GM23338 (cell line): ENCODE measurements around the gene MRTFA. TPM values are rescaled to one million over a fixed set of nuclear protein-coding genes. Genes with fewer than 3 reads are reported as not detected.

Experiments
- ATAC-seq: fragments of 200-7000 bp; cut with Tn5 transposase; 3 replicates; pipeline ENCODE4 v1.9.1; 2020
- DNase-seq: peaks from one replicate; pipeline ENCODE4 v3.0.0-alpha.2; 2015; ENCODE audit warnings: low spot score
- H2AFZ ChIP-seq: fragments of 200-600 bp; sonication (generic); 2 replicates; pipeline ENCODE4 v1.8.0; 2016; ENCODE audit warnings: antibody characterized with exemption, mild to moderate bottlenecking, moderate library complexity
- H3F3A ChIP-seq: fragments of 200-600 bp; sonication (generic); replicated peaks from 2 replicates; pipeline ENCODE4 v1.8.0; 2017; ENCODE audit warnings: antibody characterized with exemption, mixed run types, low read depth
- H3K27ac ChIP-seq: fragments of 200-600 bp; sonication (generic); 2 replicates; pipeline ENCODE4 v1.6.1; 2016; ENCODE audit warnings: low read depth
- H3K27me3 ChIP-seq: fragments of 200-600 bp; sonication (generic); 2 replicates; pipeline ENCODE4 v1.8.0; 2016; ENCODE audit warnings: mild to moderate bottlenecking, mixed run types, moderate library complexity; ENCODE audit not compliant: insufficient read depth
- H3K36me3 ChIP-seq: fragments of 200-600 bp; sonication (generic); 2 replicates; pipeline ENCODE4 v1.8.0; 2016; ENCODE audit warnings: mild to moderate bottlenecking; ENCODE audit not compliant: insufficient read depth
- H3K4me1 ChIP-seq: fragments of 200-600 bp; sonication (generic); 2 replicates; pipeline ENCODE4 v1.8.0; 2016; ENCODE audit warnings: mild to moderate bottlenecking, moderate library complexity; ENCODE audit not compliant: insufficient read depth
- H3K4me2 ChIP-seq: fragments of 200-600 bp; sonication (generic); 2 replicates; pipeline ENCODE4 v1.7.1; 2017; ENCODE audit warnings: mixed run types
- H3K4me3 ChIP-seq: fragments of 200-600 bp; sonication (generic); 2 replicates; pipeline ENCODE4 v1.6.1; 2016; ENCODE audit warnings: mixed run types
- H3K79me2 ChIP-seq: fragments of 200-600 bp; sonication (generic); replicated peaks from 2 replicates; pipeline ENCODE4 v1.8.0; 2017; ENCODE audit warnings: mild to moderate bottlenecking; ENCODE audit not compliant: insufficient read depth
- H3K9me2 ChIP-seq: fragments of 200-600 bp; sonication (generic); 2 replicates; pipeline ENCODE4 v1.8.0; 2017; ENCODE audit not compliant: insufficient read depth
- H4K20me1 ChIP-seq: fragments of 200-600 bp; sonication (generic); replicated peaks from 2 replicates; pipeline ENCODE4 v1.8.0; 2017; ENCODE audit warnings: mild to moderate bottlenecking; ENCODE audit not compliant: insufficient read depth
- H3K27ac Mint-ChIP-seq: 2 replicates; pipeline ENCODE4 v1.8.0; 2020; ENCODE audit warnings: inconsistent platforms, mild to moderate bottlenecking, moderate library complexity, mixed read lengths
- H3K27me3 Mint-ChIP-seq: 3 replicates; pipeline ENCODE4 v1.8.0; 2022; ENCODE audit warnings: low read depth, mild to moderate bottlenecking, moderate library complexity, mixed read lengths, inconsistent platforms; ENCODE audit not compliant: insufficient read depth, poor library complexity
- H3K36me3 Mint-ChIP-seq: 3 replicates; pipeline ENCODE4 v1.8.0; 2021; ENCODE audit warnings: low read depth, mild to moderate bottlenecking, inconsistent platforms, moderate library complexity, mixed read lengths
- H3K4me1 Mint-ChIP-seq: 3 replicates; pipeline ENCODE4 v1.8.0; 2020; ENCODE audit warnings: mild to moderate bottlenecking, inconsistent platforms, mixed read lengths
- H3K4me3 Mint-ChIP-seq: 3 replicates; pipeline ENCODE4 v1.8.0; 2021; ENCODE audit warnings: moderate library complexity, mild to moderate bottlenecking, inconsistent platforms, mixed read lengths
- H3K9me3 Mint-ChIP-seq: 3 replicates; pipeline ENCODE4 v1.8.0; 2020; ENCODE audit warnings: moderate library complexity, mild to moderate bottlenecking, inconsistent platforms, mixed read lengths
- CREB1 ChIP-seq: fragments of 250-450 bp; sonication (Bioruptor Pico); IDR thresholded peaks from 2 replicates; pipeline ENCODE4 v1.5.0; 2020; ENCODE audit warnings: low read depth, mild to moderate bottlenecking, moderate library complexity
- ETS1 ChIP-seq: IDR thresholded peaks from 2 replicates; pipeline ENCODE4 v1.6.1; 2016; ENCODE audit warnings: antibody characterized with exemption
- EZH2 ChIP-seq: fragments of 200-600 bp; sonication (generic); IDR thresholded peaks from one replicate; pipeline ENCODE4 v1.8.0; 2017; ENCODE audit warnings: antibody characterized with exemption, mild to moderate bottlenecking, low read depth; ENCODE audit not compliant: unreplicated experiment
- EZH2phosphoT487 ChIP-seq: fragments of 200-600 bp; sonication (generic); IDR thresholded peaks from one replicate; pipeline ENCODE4 v1.8.1; 2018; ENCODE audit warnings: antibody characterized with exemption; ENCODE audit not compliant: unreplicated experiment
- JUNB ChIP-seq: IDR thresholded peaks from one replicate; pipeline ENCODE4 v1.6.1; 2016; ENCODE audit warnings: antibody characterized with exemption; ENCODE audit not compliant: unreplicated experiment
- NANOG ChIP-seq: IDR thresholded peaks from 2 replicates; pipeline ENCODE4 v1.6.1; 2016; ENCODE audit warnings: antibody characterized with exemption, borderline replicate concordance
- POLR2AphosphoS5 ChIP-seq: IDR thresholded peaks from 2 replicates; pipeline ENCODE4 v1.6.1; 2016; ENCODE audit warnings: antibody characterized with exemption, low read depth
- REST ChIP-seq: IDR thresholded peaks from one replicate; pipeline ENCODE4 v1.6.1; 2018; ENCODE audit warnings: antibody characterized with exemption; ENCODE audit not compliant: unreplicated experiment
- STAT1 ChIP-seq: IDR thresholded peaks from one replicate; pipeline ENCODE4 v1.6.1; 2016; ENCODE audit warnings: antibody characterized with exemption; ENCODE audit not compliant: unreplicated experiment
- ZNF114 ChIP-seq: fragments of 250-450 bp; sonication (Bioruptor Pico); IDR thresholded peaks from 2 replicates; pipeline ENCODE4 v1.5.0; 2020; ENCODE audit warnings: mild to moderate bottlenecking, moderate library complexity
- ZNF462 ChIP-seq: fragments of 250-450 bp; sonication (Bioruptor Pico); IDR thresholded peaks from 2 replicates; pipeline ENCODE4 v1.5.0; 2020; ENCODE audit warnings: mild to moderate bottlenecking, moderate library complexity
- polyA plus RNA-seq: library from polyadenylated mRNA; unstranded; fragments of >200 nt; fragmentation: Nextera tagmentation; extraction: Ambion mirVana; gene quantifications from 2 replicates; pipeline ENCODE4 v1.2.1, GENCODE V29; 2016
- total RNA-seq: library from RNA; depleted of rRNA; stranded (reverse); fragments of >200 nt; shearing (Covaris generic); gene quantifications from 2 replicates; pipeline ENCODE4 v1.2.3, GENCODE V29; 2014

Gene MRTFA
- total and polyA plus RNA-seq, 2 experiments from 2014 or later: 18.1 to 92.4 TPM

- no peak for TF ChIP-seq ETS1
These were observed 228.4 kb downstream of the MRTFA start (continued) for GRCh38 chr22:40407831-40408717.

- Mint-ChIP-seq H3K36me3 (peaks cover 24% of the 10 kb centered on the region), H3K4me1 (no peaks in the 10 kb centered on the region), H3K9me3 (peaks cover 2% of the 10 kb centered on the region; the same call in 2 of the 3 replicates), H3K27me3 (peaks cover 8% of the 10 kb centered on the region), H3K27ac (no peak overlapping the region), H3K4me3 (no peak overlapping the region)
- H3K4me1 ChIP-seq: no peaks in the 10 kb centered on the region
- H3K79me2 ChIP-seq: no peaks in the 10 kb centered on the region
- no peak overlapping the region for H3K4me2 ChIP-seq
- ATAC-seq: no peak
- no peaks in the 10 kb centered on the region for H3F3A ChIP-seq
- no peaks in the 10 kb centered on the region for H3K27me3 ChIP-seq
- no peak overlapping the region for H3K4me3 ChIP-seq
- no peaks in the 10 kb centered on the region for H4K20me1 ChIP-seq
- no peak overlapping the region for H3K27ac ChIP-seq
- H3K9me2 ChIP-seq: no peaks in the 10 kb centered on the region
- no peak overlapping the region for H2AFZ ChIP-seq
- H3K36me3 ChIP-seq: peaks cover 7% of the 10 kb centered on the region; the same call in 1 of the 2 replicates
- no peak for DNase-seq
- TF ChIP-seq NANOG (no peak), REST (no peak), STAT1 (no peak), CREB1 (no peak), ZNF462 (CRISPR knock-in tag) (no peak), ZNF114 (CRISPR knock-in tag) (no peak), EZH2phosphoT487 (no peak), JUNB (no peak), ETS1 (no peak), POLR2AphosphoS5 (no peak), EZH2 (no peak)
These were observed 229.3 kb downstream of the MRTFA start for GRCh38 chr22:40407021-40407761.
